Ectodermal cell (in vitro differentiated cells): Measurements from ENCODE around the gene SPEM2.
"Not testable (repeated sequence)": the region's sequence is repeated elsewhere in the genome, so short reads cannot be mapped to it uniquely, and the experiment has no call there.

ENCODE experiments used
- H3K27ac ChIP-seq: 2 replicates; pipeline ENCODE4 v1.7.0; 2013; ENCODE audit warnings: mild to moderate bottlenecking, low read depth, low read length; ENCODE audit not compliant: insufficient read depth, poor library complexity, severe bottlenecking
- H3K27me3 ChIP-seq: 2 replicates; pipeline ENCODE4 v1.7.0; 2013; ENCODE audit warnings: mild to moderate bottlenecking, low read length; ENCODE audit not compliant: insufficient read depth, control insufficient read depth, poor library complexity, severe bottlenecking
- H3K36me3 ChIP-seq: one replicate; pipeline ENCODE4 v1.7.0; 2013; ENCODE audit warnings: low read length; ENCODE audit not compliant: control insufficient read depth, insufficient read depth
- H3K4me1 ChIP-seq: one replicate; pipeline ENCODE4 v1.7.0; 2013; ENCODE audit warnings: low read length; ENCODE audit not compliant: control insufficient read depth, insufficient read depth
- H3K4me3 ChIP-seq: 2 replicates; pipeline ENCODE4 v1.7.0; 2013; ENCODE audit warnings: low read depth, low read length, control low read depth; ENCODE audit not compliant: insufficient read depth
- H3K9me3 ChIP-seq: 2 replicates; pipeline ENCODE4 v1.7.0; 2013; ENCODE audit warnings: mild to moderate bottlenecking, low read length, moderate library complexity; ENCODE audit not compliant: control insufficient read depth
- WGBS, 2 experiments: methylation state at CpG; one replicate each; pipeline ENCODE4 v1.1.7; 2013; ENCODE audit warnings: missing lambda C conversion rate in 2 of 2; 5-methylcytosine and 5-hydroxymethylcytosine counted together

SPEM2 gene

GRCh38 chr17:7470457-7470973 is 45.1 kb downstream of the SPEM2 start:
- not testable (repeated sequence) for H3K36me3 ChIP-seq, H3K27me3 ChIP-seq, H3K4me3 ChIP-seq, H3K9me3 ChIP-seq, H3K27ac ChIP-seq, H3K4me1 ChIP-seq
- 94 to 96% methylated on average over 8 of the region's 8 CpGs for WGBS, 2 experiments

- no peaks in the 10 kb centered on the region for H3K27me3 ChIP-seq
- 90 to 98% methylated on average over 2 of the region's 2 CpGs for WGBS, 2 experiments
- H3K27ac ChIP-seq: no peak overlapping the region
- no peak overlapping the region for H3K4me3 ChIP-seq
- H3K4me1 ChIP-seq: peaks cover 6% of the 10 kb centered on the region
- H3K9me3 ChIP-seq: no peaks in the 10 kb centered on the region
- no peaks in the 10 kb centered on the region for H3K36me3 ChIP-seq
Observed at GRCh38 chr17:7471729-7472128, 46.3 kb downstream of the SPEM2 start.

- not testable (repeated sequence) for H3K27me3 ChIP-seq, H3K36me3 ChIP-seq, H3K27ac ChIP-seq, H3K9me3 ChIP-seq, H3K4me3 ChIP-seq
- peaks cover 19% of the 10 kb centered on the region for H3K4me1 ChIP-seq
- WGBS, 2 experiments: 91 to 93% methylated on average over 8 of the region's 8 CpGs
Observed at GRCh38 chr17:7474767-7475166, 49.4 kb downstream of the SPEM2 start.

DNA sequence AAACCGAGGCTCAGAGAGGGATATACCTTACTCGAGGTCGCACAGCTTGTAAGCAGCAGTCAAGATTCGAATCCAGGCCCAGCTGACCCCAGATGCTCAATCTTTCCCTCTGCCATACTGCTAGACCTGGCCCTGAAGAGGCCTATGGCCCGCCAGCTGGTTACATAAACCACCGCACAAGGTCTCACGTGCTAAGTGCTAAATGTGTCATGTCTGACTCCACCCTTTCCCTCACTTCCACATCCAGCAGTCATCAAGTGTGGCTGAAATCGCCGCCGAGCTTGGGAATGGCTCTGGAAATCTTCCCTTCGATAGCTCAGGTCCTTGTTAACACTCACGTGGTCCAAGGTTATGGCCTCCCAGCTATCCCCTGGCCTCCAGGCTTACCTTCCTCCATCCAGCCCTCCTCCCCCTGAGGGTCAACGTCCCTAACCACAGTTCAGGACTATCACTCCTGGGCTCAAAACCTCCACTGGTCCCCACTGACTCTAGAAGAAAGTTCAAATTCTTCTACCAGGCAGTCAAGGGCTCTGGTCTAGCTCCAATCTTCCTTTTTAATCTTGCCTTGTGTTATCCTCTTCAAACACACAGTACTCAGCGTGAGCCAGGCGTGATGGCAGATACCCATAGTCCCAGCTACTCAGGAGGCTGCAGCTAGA is 50.5 kb downstream of the SPEM2 start:
- 92 to 95% methylated on average over 15 of the region's 15 CpGs for WGBS, 2 experiments
- H3K4me1 ChIP-seq: peaks cover 25% of the 10 kb centered on the region
- no peaks in the 10 kb centered on the region for H3K9me3 ChIP-seq
- no peaks in the 10 kb centered on the region for H3K36me3 ChIP-seq
- no peak overlapping the region for H3K27ac ChIP-seq
- H3K4me3 ChIP-seq: no peak overlapping the region
- no peaks in the 10 kb centered on the region for H3K27me3 ChIP-seq

DNA sequence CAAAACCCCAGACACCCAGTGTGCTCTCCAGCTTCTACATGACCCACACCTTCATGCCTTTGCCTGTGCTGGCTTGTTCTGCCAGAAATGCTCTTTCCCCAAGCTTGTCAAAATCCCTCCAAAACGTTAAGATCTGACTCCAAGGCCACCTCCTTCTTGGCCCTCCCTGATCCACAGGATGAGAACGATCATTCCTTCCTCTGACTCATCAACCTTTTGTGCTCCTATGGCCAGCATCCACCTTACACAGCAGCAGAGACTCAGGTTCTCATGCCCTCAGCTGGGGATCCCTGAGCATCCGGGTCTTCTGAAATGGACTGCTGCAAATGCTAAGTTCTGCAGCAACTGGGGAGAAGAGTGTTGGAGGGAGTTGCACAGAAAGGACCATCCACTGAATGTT is 51.1 kb downstream of the SPEM2 start:
- Histone ChIP-seq H3K27me3 (no peaks in the 10 kb centered on the region), H3K27ac (no peak overlapping the region), H3K4me1 (peaks cover 27% of the 10 kb centered on the region), H3K4me3 (no peak overlapping the region), H3K36me3 (no peaks in the 10 kb centered on the region), H3K9me3 (no peaks in the 10 kb centered on the region)
- WGBS, 2 experiments: 55 to 68% methylated on average over 3 of the region's 3 CpGs

DNA sequence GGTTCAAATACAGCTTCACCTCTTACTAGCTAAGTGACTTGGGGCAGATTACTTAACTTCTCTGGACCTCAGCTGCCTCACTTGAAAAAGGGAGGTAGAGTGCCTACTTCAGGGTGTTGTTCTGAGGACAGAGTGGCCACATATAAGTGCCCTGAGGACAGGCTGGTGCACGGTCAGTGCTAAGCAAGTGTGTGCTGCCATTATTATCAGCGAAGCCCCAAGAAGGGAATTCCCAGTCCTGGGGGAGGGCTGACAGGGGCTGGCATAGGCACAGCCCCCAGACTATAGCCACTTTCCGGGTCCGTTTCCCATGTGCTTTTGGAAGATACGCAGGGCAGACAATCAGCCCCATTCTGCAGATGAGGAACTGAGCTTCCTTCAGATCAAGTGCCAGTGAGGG is 51.5 kb downstream of the SPEM2 start:
- Histone ChIP-seq H3K27ac (no peak overlapping the region), H3K27me3 (no peaks in the 10 kb centered on the region), H3K36me3 (no peaks in the 10 kb centered on the region), H3K4me3 (no peak overlapping the region), H3K4me1 (peaks cover 31% of the 10 kb centered on the region), H3K9me3 (no peaks in the 10 kb centered on the region)
- 95 to 98% methylated on average over 5 of the region's 5 CpGs for WGBS, 2 experiments
